DOHH2 (cell line): Measurements from ENCODE around the gene REN.

Source experiments
- CTCF ChIP-seq: fragments of 200-600 bp; sonication (generic); IDR thresholded peaks from one replicate; pipeline ENCODE4 v1.5.1; 2014; ENCODE audit warnings: antibody characterized with exemption, mild to moderate bottlenecking, low read depth, low read length; ENCODE audit not compliant: poor library complexity, severe bottlenecking
- EZH2phosphoT487 ChIP-seq: fragments of 200-600 bp; sonication (generic); IDR thresholded peaks from 2 replicates; pipeline ENCODE4 v1.6.1; 2017; ENCODE audit warnings: borderline replicate concordance, mild to moderate bottlenecking, antibody characterized with exemption, low read length, moderate library complexity, mixed read lengths

GRCh38 chr1:204192589-204193352, 26.6 kb upstream of the REN start:
- TF ChIP-seq EZH2phosphoT487, result no peak
- no peak for TF ChIP-seq CTCF
